Astrocyte of the cerebellum (primary cell): ENCODE results near the gene ARID1B.

Source experiments
- DNase-seq: peaks from one replicate; pipeline ENCODE4 v3.0.0-alpha.2; 2011; ENCODE audit warnings: low read depth
- H3K4me3 ChIP-seq: 2 replicates; pipeline ENCODE4 v1.5.1; 2011; ENCODE audit warnings: mild to moderate bottlenecking, low read depth, low read length, moderate library complexity
- in situ Hi-C: cut with HindIII; loops from 2 replicates; pipeline ENCODE4 v1.10.0; 2017; ENCODE audit warnings: low sequenced_read_pairs
- TF ChIP-seq, protein P1 (sequence below): IDR thresholded peaks from 2 replicates; pipeline ENCODE4 v1.5.1; 2012; ENCODE audit warnings: low read length, low read depth, moderate library complexity, mild to moderate bottlenecking; ENCODE audit errors: missing control alignments

Gene ARID1B

DNA sequence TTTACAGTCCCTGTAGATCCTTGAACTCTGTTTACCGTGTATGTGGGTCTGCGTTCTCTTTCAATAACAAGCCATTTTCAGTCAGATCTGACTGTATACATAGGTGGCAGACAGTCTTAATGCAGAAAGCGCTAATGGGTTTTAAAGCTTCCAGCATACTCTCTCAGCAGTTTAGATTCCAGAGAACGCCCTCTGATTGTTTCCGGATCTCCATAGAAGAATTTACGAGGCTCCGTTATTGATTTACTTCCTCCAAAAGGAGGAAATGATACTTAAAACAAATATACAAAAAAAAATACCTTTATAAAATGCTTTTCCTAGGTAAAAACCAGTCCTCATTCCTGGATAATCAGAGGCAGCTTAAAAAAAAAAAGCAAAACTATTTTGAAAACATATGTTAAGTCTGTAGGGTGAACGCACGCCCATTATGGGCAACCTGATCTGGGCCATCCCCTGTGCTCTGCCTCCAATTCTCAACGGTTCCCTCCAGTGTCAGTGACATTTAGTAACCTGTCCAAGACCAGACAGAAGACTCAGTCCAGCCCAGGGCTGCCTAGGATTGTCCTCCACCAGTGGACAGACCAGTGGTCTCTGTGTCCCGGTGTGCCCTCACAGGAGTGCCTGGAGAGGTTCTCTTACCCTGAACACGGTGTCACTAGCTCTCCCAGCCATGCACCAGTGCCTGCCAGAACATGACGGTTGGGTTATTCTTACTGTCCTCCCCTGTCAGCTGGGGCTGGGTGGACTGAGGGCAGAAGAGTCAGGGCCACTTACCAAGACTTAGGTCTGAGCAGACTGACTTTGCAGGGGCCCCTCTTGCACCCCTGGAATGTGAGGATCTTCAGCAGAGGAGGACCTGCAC is 217.3 kb downstream of the ARID1B start:
- TF ChIP-seq, protein P1, sequence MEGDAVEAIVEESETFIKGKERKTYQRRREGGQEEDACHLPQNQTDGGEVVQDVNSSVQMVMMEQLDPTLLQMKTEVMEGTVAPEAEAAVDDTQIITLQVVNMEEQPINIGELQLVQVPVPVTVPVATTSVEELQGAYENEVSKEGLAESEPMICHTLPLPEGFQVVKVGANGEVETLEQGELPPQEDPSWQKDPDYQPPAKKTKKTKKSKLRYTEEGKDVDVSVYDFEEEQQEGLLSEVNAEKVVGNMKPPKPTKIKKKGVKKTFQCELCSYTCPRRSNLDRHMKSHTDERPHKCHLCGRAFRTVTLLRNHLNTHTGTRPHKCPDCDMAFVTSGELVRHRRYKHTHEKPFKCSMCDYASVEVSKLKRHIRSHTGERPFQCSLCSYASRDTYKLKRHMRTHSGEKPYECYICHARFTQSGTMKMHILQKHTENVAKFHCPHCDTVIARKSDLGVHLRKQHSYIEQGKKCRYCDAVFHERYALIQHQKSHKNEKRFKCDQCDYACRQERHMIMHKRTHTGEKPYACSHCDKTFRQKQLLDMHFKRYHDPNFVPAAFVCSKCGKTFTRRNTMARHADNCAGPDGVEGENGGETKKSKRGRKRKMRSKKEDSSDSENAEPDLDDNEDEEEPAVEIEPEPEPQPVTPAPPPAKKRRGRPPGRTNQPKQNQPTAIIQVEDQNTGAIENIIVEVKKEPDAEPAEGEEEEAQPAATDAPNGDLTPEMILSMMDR = no peak
- no peak for DNase-seq
- H3K4me3 ChIP-seq = no peak overlapping the region
- in situ Hi-C loops = no loop called here

DNA sequence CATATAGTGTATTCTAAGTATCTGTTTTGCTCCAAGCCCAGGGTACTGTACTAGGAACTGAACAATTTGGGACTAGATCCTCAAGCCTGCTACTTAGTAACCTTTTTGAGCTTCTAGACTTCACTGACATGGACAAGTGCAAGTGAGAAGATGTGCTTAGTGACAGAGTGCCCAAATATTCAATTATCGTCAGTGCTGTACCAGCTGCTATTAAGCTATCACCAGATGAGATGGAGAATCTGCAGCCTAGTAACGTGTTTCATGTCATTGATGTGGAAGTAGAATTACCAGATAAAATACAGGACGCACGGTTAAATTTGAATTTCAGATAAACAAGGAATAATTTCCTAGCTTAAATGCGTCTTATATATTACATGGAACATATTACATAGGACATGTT is 218.3 kb downstream of the ARID1B start:
- TF ChIP-seq, protein P1 = no peak
- DNase-seq = no peak
- in situ Hi-C loops = no loop called here
- no peak overlapping the region for H3K4me3 ChIP-seq

DNA sequence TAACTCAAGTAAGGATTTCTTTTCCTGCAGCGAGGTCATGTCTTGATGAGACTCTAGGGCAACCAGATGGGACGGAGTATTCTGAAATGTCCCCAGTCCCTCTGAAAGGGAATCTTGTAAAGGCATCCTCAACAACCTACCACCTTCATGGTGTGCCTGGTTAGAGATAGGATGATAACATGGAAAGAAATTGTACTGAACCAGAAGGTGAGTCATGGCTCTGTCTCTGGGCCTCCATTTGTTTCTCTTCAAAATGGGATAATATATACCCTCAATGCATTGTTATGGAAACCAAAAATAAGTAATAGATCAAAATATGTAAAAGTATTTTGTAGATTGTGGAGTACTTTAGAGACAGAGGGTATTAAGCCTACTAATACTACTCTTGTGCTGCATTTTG is 219.1 kb downstream of the ARID1B start:
- in situ Hi-C loops = no loop called here
- TF ChIP-seq, protein P1 = no peak
- H3K4me3 ChIP-seq = no peak overlapping the region
- no peak for DNase-seq

DNA sequence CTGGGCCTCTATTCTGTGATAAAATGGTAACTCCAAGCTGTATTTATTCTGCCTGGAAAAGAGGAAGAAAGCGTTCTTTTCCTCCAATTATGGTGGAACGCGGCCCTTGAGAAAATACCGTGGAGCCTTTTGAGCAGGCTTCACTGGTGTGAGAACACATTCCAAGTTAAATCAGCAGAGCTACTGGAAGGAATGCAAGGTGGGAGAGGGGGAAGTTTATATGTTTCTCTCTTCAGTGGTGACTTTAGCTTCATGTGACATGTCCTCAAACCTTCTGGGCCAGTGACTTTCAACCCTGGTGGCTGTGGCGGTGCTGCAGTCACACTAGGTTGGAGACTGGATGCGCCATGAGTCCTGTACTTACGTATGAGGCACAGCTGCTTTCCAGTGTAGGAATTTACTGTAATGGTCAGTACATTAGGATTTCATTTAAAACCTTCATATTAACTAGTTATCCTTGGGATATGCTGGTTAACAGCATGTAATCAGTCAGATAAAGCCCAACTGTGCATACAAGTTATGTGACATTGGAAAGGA is 221.7 kb downstream of the ARID1B start:
- no peak for DNase-seq
- no peak overlapping the region for H3K4me3 ChIP-seq
- TF ChIP-seq, protein P1 = no peak
- in situ Hi-C loops = no loop called here

DNA sequence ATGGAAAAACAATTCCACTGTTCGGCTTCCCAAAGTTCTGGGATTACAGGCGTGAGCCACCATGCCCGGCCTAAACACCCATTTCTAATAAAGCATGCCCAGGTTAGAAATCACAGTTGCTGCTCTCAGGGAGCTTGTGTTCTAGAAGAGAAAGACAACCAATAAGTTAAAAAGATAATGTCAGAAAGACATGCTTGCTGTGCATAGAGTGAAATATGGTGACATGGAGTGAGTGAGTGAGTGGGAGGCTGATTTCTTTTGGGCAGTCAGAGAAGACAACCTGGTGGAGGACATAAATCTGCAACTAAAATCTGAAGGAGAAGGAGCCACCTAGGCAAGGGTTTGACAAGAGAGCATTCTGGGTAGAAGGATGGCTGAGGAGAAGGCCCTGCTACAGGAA is 222.6 kb downstream of the ARID1B start:
- DNase-seq = no peak
- in situ Hi-C loops = no loop called here
- TF ChIP-seq, protein P1 = no peak
- no peak overlapping the region for H3K4me3 ChIP-seq

DNA sequence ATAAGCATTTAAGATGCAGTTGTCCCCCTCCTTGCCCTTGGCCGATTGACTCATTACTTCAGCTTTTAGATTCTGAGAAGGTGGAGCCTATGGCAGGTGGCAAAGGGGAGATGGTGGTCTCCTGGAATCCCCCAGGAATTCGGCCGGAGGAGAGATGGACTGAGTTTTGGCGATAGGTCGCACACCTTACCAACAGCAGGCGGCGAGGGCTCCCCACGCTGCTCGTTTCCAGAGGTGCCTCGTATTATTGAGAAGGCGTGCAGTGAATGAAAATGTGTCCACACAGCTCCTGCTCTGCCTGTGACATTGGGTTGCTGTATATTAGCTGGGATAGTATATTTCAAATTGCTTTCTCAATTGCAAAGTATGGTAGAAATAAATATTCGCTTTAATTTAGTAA is 224.5 kb downstream of the ARID1B start:
- DNase-seq = no peak
- in situ Hi-C loops = no loop called here
- no peak overlapping the region for H3K4me3 ChIP-seq
- TF ChIP-seq, protein P1 = no peak
